Hepatocyte (in vitro differentiated cells): ENCODE measurements around the gene DOCK8.
"Not testable (repeated sequence)": the region's sequence is repeated elsewhere in the genome, so short reads cannot be mapped to it uniquely, and the experiment has no call there.

Experiments
- CTCF ChIP-seq: fragments of 200-600 bp; sonication (generic); IDR thresholded peaks from 2 replicates; pipeline ENCODE4 v1.5.1; 2016; ENCODE audit warnings: antibody characterized with exemption, mild to moderate bottlenecking; ENCODE audit not compliant: poor library complexity
- EZH2phosphoT487 ChIP-seq: fragments of 200-600 bp; sonication (generic); IDR thresholded peaks from one replicate; pipeline ENCODE4 v1.6.1; 2018; ENCODE audit warnings: antibody characterized with exemption, mild to moderate bottlenecking, low read depth, moderate library complexity; ENCODE audit not compliant: unreplicated experiment, severe bottlenecking

- not testable (repeated sequence) for TF ChIP-seq CTCF, EZH2phosphoT487
Observed at GRCh38 chr9:178970-179383, 35.7 kb upstream of the DOCK8 start, which contains the start of gene ZNG1A.
